Mammary epithelial cell (primary cell): ENCODE measurements around the gene FILIP1.

ENCODE experiments used
- EZH2 ChIP-seq: IDR thresholded peaks from 2 replicates; pipeline ENCODE4 v1.6.1; 2012; ENCODE audit warnings: low read length, inconsistent platforms, borderline replicate concordance
- TF ChIP-seq, protein P1 (sequence below), 2 donors: IDR thresholded peaks in 1 of 2; conservative IDR thresholded peaks in 1 of 2; 2 replicates each; pipeline ENCODE4 v1.5.1; 2011 to 2012; ENCODE audit warnings: inconsistent platforms in 2 of 2, low read length in 2 of 2, mild to moderate bottlenecking in 2 of 2, control low read depth in 1 of 2, low read depth in 1 of 2; ENCODE audit not compliant: insufficient read depth in 1 of 2; ENCODE audit errors: extremely low read depth in 1 of 2

DNA sequence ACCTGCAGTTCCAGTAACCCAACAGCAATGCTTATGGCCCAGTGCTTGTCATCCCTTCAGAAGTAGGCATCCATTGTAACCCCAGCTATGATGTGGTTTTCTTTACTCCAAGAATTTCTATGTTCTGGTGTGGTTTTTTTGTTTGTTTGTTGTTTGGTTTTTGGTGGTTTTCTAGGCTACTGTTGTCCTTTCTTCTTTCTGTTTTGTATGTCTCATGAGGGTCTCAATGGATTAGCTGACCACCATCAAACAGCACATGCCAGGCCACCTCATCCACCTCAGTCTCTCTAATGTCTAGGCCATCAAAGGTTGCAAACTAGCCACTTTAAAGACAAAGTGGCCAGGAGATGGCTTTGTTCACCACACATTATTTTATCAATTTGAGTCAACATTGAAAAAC is 149.6 kb downstream of the FILIP1 start:
- TF ChIP-seq, protein P1, sequence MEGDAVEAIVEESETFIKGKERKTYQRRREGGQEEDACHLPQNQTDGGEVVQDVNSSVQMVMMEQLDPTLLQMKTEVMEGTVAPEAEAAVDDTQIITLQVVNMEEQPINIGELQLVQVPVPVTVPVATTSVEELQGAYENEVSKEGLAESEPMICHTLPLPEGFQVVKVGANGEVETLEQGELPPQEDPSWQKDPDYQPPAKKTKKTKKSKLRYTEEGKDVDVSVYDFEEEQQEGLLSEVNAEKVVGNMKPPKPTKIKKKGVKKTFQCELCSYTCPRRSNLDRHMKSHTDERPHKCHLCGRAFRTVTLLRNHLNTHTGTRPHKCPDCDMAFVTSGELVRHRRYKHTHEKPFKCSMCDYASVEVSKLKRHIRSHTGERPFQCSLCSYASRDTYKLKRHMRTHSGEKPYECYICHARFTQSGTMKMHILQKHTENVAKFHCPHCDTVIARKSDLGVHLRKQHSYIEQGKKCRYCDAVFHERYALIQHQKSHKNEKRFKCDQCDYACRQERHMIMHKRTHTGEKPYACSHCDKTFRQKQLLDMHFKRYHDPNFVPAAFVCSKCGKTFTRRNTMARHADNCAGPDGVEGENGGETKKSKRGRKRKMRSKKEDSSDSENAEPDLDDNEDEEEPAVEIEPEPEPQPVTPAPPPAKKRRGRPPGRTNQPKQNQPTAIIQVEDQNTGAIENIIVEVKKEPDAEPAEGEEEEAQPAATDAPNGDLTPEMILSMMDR (conservative IDR thresholded peaks at IDR 0.05 in 1 of 2, IDR thresholded peaks at IDR 0.05 in 1 of 2; ENCODE audit: extremely low read depth in 1 of 2, insufficient read depth in 1 of 2, low read depth in 1 of 2, low read length in 2 of 2) = no peak
- no peak for TF ChIP-seq EZH2
